LNCaP clone FGC (cell line): ENCODE measurements around the gene ZNF492.
"Not testable (repeated sequence)": the region's sequence is repeated elsewhere in the genome, so short reads cannot be mapped to it uniquely, and the experiment has no call there.

Source experiments
- DNase-seq: peaks from one replicate; pipeline ENCODE4 v3.0.0-alpha.2; 2011; ENCODE audit warnings: low read depth
- H3K4me3 ChIP-seq: 2 replicates; pipeline ENCODE4 v1.5.1; 2011; ENCODE audit warnings: mild to moderate bottlenecking, low read depth, low read length, control low read depth
- CTCF ChIP-seq: IDR thresholded peaks from 2 replicates; pipeline ENCODE4 v1.5.1; 2012; ENCODE audit warnings: mild to moderate bottlenecking; ENCODE audit not compliant: control insufficient read depth, insufficient read depth; ENCODE audit errors: extremely low read depth

The ZNF492 gene

GRCh38 chr19:22607653-22608430 is 26.3 kb upstream of the ZNF492 start:
- no peak for TF ChIP-seq CTCF
- DNase-seq = no peak
- no peak overlapping the region for H3K4me3 ChIP-seq

GRCh38 chr19:22608441-22608840 is 25.7 kb upstream of the ZNF492 start:
- TF ChIP-seq CTCF = no peak
- no peak overlapping the region for H3K4me3 ChIP-seq
- DNase-seq = no peak

- TF ChIP-seq CTCF = no peak
- DNase-seq = no peak
- no peak overlapping the region for H3K4me3 ChIP-seq
These were observed 24.5 kb upstream of the ZNF492 start for GRCh38 chr19:22609630-22610029.

GRCh38 chr19:22610121-22610520 is 24.0 kb upstream of the ZNF492 start:
- no peak for DNase-seq
- no peak for TF ChIP-seq CTCF
- H3K4me3 ChIP-seq = no peak overlapping the region

GRCh38 chr19:22612316-22612715 is 21.8 kb upstream of the ZNF492 start:
- TF ChIP-seq CTCF = no peak
- no peak overlapping the region for H3K4me3 ChIP-seq
- DNase-seq = no peak

- no peak for TF ChIP-seq CTCF
- no peak overlapping the region for H3K4me3 ChIP-seq
- no peak for DNase-seq
These were observed 17.5 kb upstream of the ZNF492 start for GRCh38 chr19:22616659-22617058.

GRCh38 chr19:22617181-22617580 is 16.9 kb upstream of the ZNF492 start:
- not testable (repeated sequence) for H3K4me3 ChIP-seq, DNase-seq
